ENCODE results near the gene SELENOO.

DNA sequence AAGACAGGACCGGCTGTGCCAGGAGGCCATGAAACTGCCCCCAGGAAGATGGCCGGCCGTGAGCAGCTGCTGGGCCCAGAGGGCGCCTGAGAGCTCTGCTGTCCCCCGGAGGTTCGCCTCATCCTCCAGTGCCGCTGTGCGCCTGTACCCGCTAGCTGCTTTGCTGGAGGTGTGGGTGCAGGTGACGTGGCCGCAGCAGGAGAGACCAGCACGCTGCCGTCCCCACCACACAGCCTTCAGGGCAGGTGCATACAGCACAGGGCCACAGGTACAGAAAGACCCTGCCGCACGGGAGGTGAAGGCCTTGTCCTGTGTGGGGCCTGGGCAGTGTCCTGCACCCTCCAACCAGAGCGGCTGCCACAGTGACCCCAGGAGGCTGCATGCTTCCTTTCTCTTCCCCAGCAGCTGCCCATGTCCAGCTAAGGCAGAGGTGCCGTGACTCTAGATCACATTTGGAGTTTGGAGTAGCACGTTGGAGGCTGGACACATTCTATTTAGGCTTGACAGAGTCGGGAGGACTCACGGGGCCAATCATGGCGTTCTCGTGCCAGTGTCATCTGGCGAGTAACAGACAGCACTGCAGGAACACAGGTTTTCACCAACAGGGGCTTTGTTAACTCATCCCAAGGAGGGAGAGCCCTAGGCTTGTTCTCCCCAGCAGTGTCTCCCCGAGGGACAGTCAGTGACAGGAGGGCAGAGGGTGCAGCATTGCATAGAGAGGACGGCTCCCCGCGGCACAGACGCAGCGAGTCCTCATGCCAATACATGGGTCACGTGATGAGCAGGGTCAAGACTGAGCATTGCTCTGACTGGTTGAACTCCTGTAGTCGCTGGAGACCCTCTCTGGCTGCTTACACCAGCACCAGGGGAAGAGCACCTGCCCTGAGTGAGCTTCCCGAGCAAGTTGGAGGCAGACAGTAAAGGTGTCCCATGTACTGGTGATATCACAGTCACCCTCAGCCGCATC lies 49.0 kb upstream of the SELENOO start:
- TF ChIP-seq CTCF (IDR thresholded peaks at IDR 0.05) (no peak; the same call in 1 of the 2 replicates), POLR2AphosphoS5 (IDR thresholded peaks at IDR 0.05; ENCODE audit: low read depth, low read length) (no peak)
- TF ChIP-seq, protein P1, sequence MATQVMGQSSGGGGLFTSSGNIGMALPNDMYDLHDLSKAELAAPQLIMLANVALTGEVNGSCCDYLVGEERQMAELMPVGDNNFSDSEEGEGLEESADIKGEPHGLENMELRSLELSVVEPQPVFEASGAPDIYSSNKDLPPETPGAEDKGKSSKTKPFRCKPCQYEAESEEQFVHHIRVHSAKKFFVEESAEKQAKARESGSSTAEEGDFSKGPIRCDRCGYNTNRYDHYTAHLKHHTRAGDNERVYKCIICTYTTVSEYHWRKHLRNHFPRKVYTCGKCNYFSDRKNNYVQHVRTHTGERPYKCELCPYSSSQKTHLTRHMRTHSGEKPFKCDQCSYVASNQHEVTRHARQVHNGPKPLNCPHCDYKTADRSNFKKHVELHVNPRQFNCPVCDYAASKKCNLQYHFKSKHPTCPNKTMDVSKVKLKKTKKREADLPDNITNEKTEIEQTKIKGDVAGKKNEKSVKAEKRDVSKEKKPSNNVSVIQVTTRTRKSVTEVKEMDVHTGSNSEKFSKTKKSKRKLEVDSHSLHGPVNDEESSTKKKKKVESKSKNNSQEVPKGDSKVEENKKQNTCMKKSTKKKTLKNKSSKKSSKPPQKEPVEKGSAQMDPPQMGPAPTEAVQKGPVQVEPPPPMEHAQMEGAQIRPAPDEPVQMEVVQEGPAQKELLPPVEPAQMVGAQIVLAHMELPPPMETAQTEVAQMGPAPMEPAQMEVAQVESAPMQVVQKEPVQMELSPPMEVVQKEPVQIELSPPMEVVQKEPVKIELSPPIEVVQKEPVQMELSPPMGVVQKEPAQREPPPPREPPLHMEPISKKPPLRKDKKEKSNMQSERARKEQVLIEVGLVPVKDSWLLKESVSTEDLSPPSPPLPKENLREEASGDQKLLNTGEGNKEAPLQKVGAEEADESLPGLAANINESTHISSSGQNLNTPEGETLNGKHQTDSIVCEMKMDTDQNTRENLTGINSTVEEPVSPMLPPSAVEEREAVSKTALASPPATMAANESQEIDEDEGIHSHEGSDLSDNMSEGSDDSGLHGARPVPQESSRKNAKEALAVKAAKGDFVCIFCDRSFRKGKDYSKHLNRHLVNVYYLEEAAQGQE (IDR thresholded peaks at IDR 0.05; ENCODE audit: insufficient read depth in 1 of 2, low read depth in 2 of 2, low read length in 1 of 2), result no peak
